ENCODE measurements around the gene SLC26A1. TPM values are rescaled to one million over a fixed set of nuclear protein-coding genes. Genes with fewer than 3 reads are reported as not detected.

SLC26A1 gene
- 0.18 and 0.28 TPM in 2 replicates for total RNA-seq

GRCh38 chr4:993111-994029 is at the start of gene SLC26A1:
Gene SLC26A1 (minus strand): TSS chr4:993404. CDS start chr4:991703, 1,701 bp downstream.

GRCh38 chr4:1011022-1011665 is 17.9 kb upstream of the SLC26A1 start, which contains the start of gene FGFRL1:
Gene FGFRL1 (plus strand): TSS chr4:1011626. CDS start chr4:1012486, 860 bp downstream.

GRCh38 chr4:986879-987623 is 6.2 kb downstream of the SLC26A1 start, which contains the start of gene IDUA:
Gene IDUA (plus strand): TSS chr4:987044. CDS start chr4:987085, 41 bp downstream.

GRCh38 chr4:973431-974397 is 19.5 kb downstream of the SLC26A1 start, which contains the start of gene DGKQ:
Gene DGKQ (minus strand): TSS chr4:973569. CDS start chr4:973482, 87 bp downstream.

Other genes starting within 250 kb of the SLC26A1 start
- not detected in 2 replicates for gene CPLX1, start 167.3 kb downstream of the SLC26A1 start, total RNA-seq
- 49.6 and 59.4 TPM in 2 replicates for gene GAK, start 61.1 kb downstream of the SLC26A1 start, total RNA-seq
- 12.7 and 13.1 TPM in 2 replicates for gene TMEM175, start 60.9 kb downstream of the SLC26A1 start, total RNA-seq
- 12.4 and 14.2 TPM in 2 replicates for gene DGKQ, start 19.8 kb downstream of the SLC26A1 start, total RNA-seq
- gene IDUA, start 6.4 kb downstream of the SLC26A1 start, total RNA-seq: 6.0 and 11.4 TPM in 2 replicates
- 12.2 and 19.7 TPM in 2 replicates for gene FGFRL1, start 18.2 kb upstream of the SLC26A1 start, total RNA-seq
- gene RNF212, start 120.2 kb upstream of the SLC26A1 start, total RNA-seq: 0.28 TPM in 2 replicates
- 388 and 499 TPM in 2 replicates for gene SPON2, start 179.2 kb upstream of the SLC26A1 start, total RNA-seq

All from smooth muscle cell of bladder (primary cell).